ENCODE data around the gene LNX1. TPM values are rescaled to one million over a fixed set of nuclear protein-coding genes. Genes with fewer than 3 reads are reported as not detected.

LNX1 gene
- total RNA-seq, 2 experiments from 2014 or later = not detected

GRCh38 chr4:53638919-53639318 is 47.6 kb upstream of the LNX1 start:
- DNase-seq (ENCODE audit: low spot score) = no peak
- no peak overlapping the region for H2AFZ ChIP-seq (ENCODE audit: low read length)
- no peaks in the 10 kb centered on the region for H3K9me3 ChIP-seq (ENCODE audit: low read length)
- intact Hi-C loops (cut with micrococcal nuclease; ENCODE audit: unreplicated experiment) = no loop called here
- no peaks in the 10 kb centered on the region for H4K20me1 ChIP-seq (ENCODE audit: insufficient read depth, low read length)
- no peaks in the 10 kb centered on the region for H3K36me3 ChIP-seq (ENCODE audit: insufficient read depth, low read length)
- no TSS peak for BruUV-seq (replicated peaks)
- TF ChIP-seq, protein P1, sequence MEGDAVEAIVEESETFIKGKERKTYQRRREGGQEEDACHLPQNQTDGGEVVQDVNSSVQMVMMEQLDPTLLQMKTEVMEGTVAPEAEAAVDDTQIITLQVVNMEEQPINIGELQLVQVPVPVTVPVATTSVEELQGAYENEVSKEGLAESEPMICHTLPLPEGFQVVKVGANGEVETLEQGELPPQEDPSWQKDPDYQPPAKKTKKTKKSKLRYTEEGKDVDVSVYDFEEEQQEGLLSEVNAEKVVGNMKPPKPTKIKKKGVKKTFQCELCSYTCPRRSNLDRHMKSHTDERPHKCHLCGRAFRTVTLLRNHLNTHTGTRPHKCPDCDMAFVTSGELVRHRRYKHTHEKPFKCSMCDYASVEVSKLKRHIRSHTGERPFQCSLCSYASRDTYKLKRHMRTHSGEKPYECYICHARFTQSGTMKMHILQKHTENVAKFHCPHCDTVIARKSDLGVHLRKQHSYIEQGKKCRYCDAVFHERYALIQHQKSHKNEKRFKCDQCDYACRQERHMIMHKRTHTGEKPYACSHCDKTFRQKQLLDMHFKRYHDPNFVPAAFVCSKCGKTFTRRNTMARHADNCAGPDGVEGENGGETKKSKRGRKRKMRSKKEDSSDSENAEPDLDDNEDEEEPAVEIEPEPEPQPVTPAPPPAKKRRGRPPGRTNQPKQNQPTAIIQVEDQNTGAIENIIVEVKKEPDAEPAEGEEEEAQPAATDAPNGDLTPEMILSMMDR (conservative IDR thresholded peaks at IDR 0.05; ENCODE audit: low read length) = no peak
- no peak for TF ChIP-seq EZH2phosphoT487 (IDR thresholded peaks at IDR 0.05; ENCODE audit: borderline replicate concordance, low read depth, low read length)
- H3K4me3 ChIP-seq (ENCODE audit: low read depth, low read length, poor library complexity, severe bottlenecking) = no peak overlapping the region
- no peaks in the 10 kb centered on the region for H3K79me2 ChIP-seq (ENCODE audit: insufficient read depth, low read depth, low read length)
- H3K4me2 ChIP-seq (ENCODE audit: low read length) = no peak overlapping the region
- POLR2A ChIA-PET = no interaction called here
- no peak overlapping the region for H3K27ac ChIP-seq (ENCODE audit: low read depth, low read length, poor library complexity, severe bottlenecking)
- no peaks in the 10 kb centered on the region for H3K4me1 ChIP-seq (ENCODE audit: insufficient read depth, low read length, poor library complexity, severe bottlenecking)
- H3K9me2 ChIP-seq (ENCODE audit: insufficient read depth, low read length) = no peaks in the 10 kb centered on the region
- CTCF ChIA-PET (ENCODE audit: unreplicated experiment) = no interaction called here

DNA sequence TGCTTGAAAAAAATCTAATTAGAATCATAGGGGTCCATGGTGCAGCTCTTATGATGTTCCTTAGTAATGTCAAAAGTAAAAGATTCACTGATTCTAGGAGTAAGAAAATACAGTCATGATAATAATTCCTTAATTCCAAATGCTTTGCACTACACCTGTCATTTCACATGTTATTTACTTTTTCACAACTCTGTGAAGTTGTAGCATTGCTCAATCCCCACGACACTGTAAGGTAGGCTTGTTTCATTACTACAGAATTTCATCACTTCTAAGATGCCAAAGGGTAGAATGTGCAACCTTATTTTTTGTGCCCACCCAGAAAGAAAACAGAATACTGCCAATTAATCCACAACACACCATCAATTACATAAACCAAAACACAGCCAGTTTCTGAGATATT is 46.1 kb upstream of the LNX1 start:
- Histone ChIP-seq H3K36me3 (ENCODE audit: insufficient read depth, low read length) (no peaks in the 10 kb centered on the region), H3K79me2 (ENCODE audit: insufficient read depth, low read depth, low read length) (no peaks in the 10 kb centered on the region), H4K20me1 (ENCODE audit: insufficient read depth, low read length) (no peaks in the 10 kb centered on the region), H3K27ac (ENCODE audit: low read depth, low read length, poor library complexity, severe bottlenecking) (no peak overlapping the region), H3K9me2 (ENCODE audit: insufficient read depth, low read length) (no peaks in the 10 kb centered on the region), H2AFZ (ENCODE audit: low read length) (no peak overlapping the region), H3K4me3 (ENCODE audit: low read depth, low read length, poor library complexity, severe bottlenecking) (no peak overlapping the region), H3K4me2 (ENCODE audit: low read length) (no peak overlapping the region), H3K9me3 (ENCODE audit: low read length) (no peaks in the 10 kb centered on the region), H3K4me1 (ENCODE audit: insufficient read depth, low read length, poor library complexity, severe bottlenecking) (no peaks in the 10 kb centered on the region)
- CTCF ChIA-PET (ENCODE audit: unreplicated experiment) = no interaction called here
- DNase-seq (ENCODE audit: low spot score) = no peak
- POLR2A ChIA-PET = no interaction called here
- intact Hi-C loops (cut with micrococcal nuclease; ENCODE audit: unreplicated experiment) = no loop called here
- BruUV-seq (replicated peaks) = no TSS peak
- TF ChIP-seq, protein P1 (conservative IDR thresholded peaks at IDR 0.05; ENCODE audit: low read length) = no peak

GRCh38 chr4:53635697-53636483 is 44.6 kb upstream of the LNX1 start:
- Histone ChIP-seq H3K4me2 (ENCODE audit: low read length) (no peak overlapping the region), H3K9me3 (ENCODE audit: low read length) (no peaks in the 10 kb centered on the region), H2AFZ (ENCODE audit: low read length) (no peak overlapping the region), H3K36me3 (ENCODE audit: insufficient read depth, low read length) (no peaks in the 10 kb centered on the region), H3K9me2 (ENCODE audit: insufficient read depth, low read length) (no peaks in the 10 kb centered on the region), H3K79me2 (ENCODE audit: insufficient read depth, low read depth, low read length) (no peaks in the 10 kb centered on the region), H3K27ac (ENCODE audit: low read depth, low read length, poor library complexity, severe bottlenecking) (no peak overlapping the region), H3K4me3 (ENCODE audit: low read depth, low read length, poor library complexity, severe bottlenecking) (no peak overlapping the region), H3K4me1 (ENCODE audit: insufficient read depth, low read length, poor library complexity, severe bottlenecking) (no peaks in the 10 kb centered on the region), H4K20me1 (ENCODE audit: insufficient read depth, low read length) (no peaks in the 10 kb centered on the region)
- intact Hi-C loops (cut with micrococcal nuclease; ENCODE audit: unreplicated experiment) = no loop called here
- BruUV-seq (replicated peaks) = no TSS peak
- ChIA-PET POLR2A (interaction anchor here (1.0 kb wide), 1 partner anchor 9 kb away, joined by 4 read pairs; no protein-coding TSS in a partner anchor), CTCF (ENCODE audit: unreplicated experiment) (no interaction called here)
- no peak for TF ChIP-seq EZH2phosphoT487 (IDR thresholded peaks at IDR 0.05; ENCODE audit: borderline replicate concordance, low read depth, low read length)
- TF ChIP-seq, protein P1 (conservative IDR thresholded peaks at IDR 0.05; ENCODE audit: low read length) = no peak
- no peak for DNase-seq (ENCODE audit: low spot score)

Data from OCI-LY7 (cell line).